HG02623 (cell line): ENCODE measurements around the gene LCN9.

ENCODE experiments used
- ATAC-seq: cut with Tn5 transposase; IDR thresholded peaks from one replicate; pipeline ENCODE4 v1.9.1; 2021; ENCODE audit warnings: moderate library complexity; ENCODE audit not compliant: unreplicated experiment

LCN9 gene

GRCh38 chr9:135696446-135696845 is 33.3 kb downstream of the LCN9 start:
- ATAC-seq = no peak

DNA sequence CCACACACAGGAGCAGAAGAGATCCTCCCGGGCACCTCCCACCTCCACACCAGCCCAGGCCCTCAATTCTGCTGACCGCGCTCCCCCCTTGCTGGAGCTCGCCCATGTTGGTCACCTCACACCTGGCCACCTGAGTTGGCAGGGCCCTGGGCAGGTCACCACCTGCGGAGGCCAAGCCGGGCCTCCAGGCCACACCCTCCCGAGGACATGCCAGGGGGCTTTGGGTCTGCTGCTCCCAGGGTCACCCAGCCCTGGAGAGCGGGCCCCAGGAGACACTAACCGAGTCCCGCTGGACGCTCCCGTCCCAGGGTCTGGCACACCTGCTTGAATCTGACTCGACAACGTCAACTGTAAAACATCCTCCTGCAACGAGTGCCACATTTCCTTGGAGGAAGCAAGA is 34.1 kb downstream of the LCN9 start:
- ATAC-seq = no peak

DNA sequence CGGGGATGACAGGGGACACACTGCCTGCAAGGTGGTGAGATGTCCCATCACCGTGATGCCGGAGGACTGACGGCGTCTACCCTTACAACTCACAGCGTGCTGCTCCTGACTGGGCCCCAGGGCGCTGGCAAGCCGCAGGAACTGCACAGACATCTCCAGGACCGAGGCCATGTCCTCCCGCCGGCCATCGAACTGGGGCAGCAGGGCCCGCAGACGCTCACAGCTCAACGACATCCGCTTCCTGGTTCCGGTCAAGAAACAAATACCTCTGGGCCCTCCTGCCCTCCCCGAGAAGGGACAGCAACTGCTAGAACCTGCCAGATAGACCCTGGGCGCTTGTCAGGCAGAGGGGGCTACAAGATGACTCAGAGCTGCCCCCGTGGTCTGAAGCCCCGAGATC is 35.1 kb downstream of the LCN9 start:
- ATAC-seq = no peak

DNA sequence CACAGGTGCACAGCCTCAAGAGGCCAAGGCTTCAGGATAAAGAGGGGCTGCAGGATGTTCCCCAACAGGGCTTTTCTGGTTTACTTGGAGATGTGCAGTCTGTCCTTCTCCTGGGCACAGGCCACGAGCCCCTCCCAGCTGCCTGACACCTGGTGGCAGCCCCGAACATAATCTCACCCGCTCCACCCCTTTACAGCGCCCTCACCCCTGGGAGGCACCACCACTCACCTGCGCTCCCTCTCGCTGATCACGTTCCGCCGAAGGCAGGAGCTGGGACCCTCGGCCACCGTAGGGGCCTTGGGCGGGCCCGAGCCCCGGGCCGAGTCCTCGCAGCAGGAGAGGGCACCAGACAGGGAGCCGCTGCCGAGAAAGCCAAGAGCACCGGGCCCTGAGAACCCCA is 35.7 kb downstream of the LCN9 start:
- no peak for ATAC-seq

DNA sequence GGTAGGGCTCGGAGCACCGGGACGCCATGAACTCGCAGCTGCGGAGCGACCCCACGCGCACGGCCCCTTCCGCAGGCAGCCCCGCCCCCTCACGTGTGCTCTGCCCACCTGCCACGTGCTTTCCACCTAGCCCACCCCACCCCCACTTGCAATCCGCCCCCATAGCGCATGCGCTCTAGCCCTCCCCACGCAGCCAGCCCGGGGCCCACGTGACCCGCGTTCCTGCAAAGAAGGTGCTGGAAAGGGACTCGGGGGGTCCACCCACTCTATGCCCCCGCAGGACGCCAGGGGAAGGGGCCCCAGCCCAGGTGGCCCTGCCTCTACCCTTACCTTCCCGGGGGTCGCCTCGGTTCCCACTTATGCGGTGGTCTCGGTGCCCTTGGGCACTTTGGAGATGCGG is 36.3 kb downstream of the LCN9 start, which contains the start of gene SOHLH1:
TSS of gene SOHLH1 (minus strand) at position 42 of the 400 bp plus-strand sequence. CDS start at position 28, 14 bp downstream.
- no peak for ATAC-seq

GRCh38 chr9:135700525-135700924 is 37.4 kb downstream of the LCN9 start:
- ATAC-seq = no peak

GRCh38 chr9:135701067-135701958 is 38.2 kb downstream of the LCN9 start:
- ATAC-seq = no peak

GRCh38 chr9:135701959-135702721 is 39.0 kb downstream of the LCN9 start, which contains the start of gene KCNT1:
TSS of gene KCNT1 (plus strand) at chr9:135702185. CDS start at chr9:135702259, 74 bp downstream.
- no peak for ATAC-seq

- ATAC-seq = no peak
These were observed 40.6 kb downstream of the LCN9 start for GRCh38 chr9:135703726-135704125.

DNA sequence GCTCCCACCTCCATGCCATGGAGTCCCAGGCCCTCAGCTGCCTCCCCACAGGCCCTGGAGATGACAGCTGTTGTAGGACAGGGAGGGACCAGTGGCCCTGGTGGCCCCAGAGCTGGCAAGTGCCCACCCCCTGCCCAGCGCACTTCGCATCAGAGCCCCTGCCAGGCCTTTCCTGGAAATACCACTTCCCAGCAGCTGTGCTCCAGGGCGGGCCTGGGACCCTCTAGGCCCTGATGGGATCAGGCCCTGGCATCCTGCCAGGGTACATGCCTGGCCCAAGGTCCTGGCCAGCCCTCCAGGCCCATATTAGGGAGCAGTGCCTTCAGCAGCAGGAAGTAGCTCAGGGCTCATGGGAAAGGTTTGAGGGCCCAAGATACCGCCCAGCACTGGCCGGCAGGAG is 41.4 kb downstream of the LCN9 start:
- ATAC-seq = no peak

- ATAC-seq = no peak
These were observed 42.3 kb downstream of the LCN9 start for GRCh38 chr9:135705376-135705775.

DNA sequence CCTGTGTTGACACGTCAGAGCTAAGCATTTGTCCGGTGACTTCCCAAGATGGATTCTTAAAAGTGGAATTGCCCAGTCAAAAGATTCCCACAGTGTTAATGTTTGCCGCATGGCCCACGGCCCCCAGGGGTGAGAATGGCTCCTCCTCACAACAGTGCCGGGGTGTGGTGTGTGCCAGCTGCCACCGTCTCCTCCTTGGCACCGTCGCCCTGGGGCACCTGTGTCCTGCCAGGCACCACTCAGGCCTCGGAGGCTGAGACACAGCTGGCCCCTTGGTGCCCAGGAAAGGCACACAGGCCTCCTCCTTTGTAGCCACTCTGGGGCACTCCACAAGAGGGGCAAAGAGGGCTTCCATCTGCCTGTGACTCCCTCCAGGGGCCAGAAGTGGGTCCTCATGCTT is 43.2 kb downstream of the LCN9 start:
- no peak for ATAC-seq

- ATAC-seq = no peak
These were observed 44.4 kb downstream of the LCN9 start for GRCh38 chr9:135707252-135708138.

DNA sequence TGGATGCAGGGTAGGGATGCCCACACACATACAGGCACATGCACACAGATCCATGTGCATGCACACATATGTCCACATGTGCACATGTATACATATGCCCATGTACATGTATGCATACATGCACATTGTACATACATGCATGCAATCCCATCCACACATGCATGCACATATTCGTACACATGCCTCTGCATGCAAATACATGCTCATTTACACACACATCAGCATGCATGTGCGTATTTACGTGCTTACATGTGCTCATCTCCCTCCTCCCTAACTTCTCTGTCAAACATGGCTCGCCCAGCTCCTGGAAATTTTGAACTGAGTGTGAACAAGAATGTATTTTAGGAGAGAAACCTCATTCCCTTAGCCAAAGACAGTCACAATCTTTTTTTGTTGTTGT is 45.1 kb downstream of the LCN9 start:
- ATAC-seq = no peak

GRCh38 chr9:135711391-135711790 is 48.3 kb downstream of the LCN9 start:
- no peak for ATAC-seq

- no peak for ATAC-seq
These were observed 48.8 kb downstream of the LCN9 start for GRCh38 chr9:135711881-135712280.

- ATAC-seq = no peak
These were observed 49.6 kb downstream of the LCN9 start for GRCh38 chr9:135712613-135713295.

DNA sequence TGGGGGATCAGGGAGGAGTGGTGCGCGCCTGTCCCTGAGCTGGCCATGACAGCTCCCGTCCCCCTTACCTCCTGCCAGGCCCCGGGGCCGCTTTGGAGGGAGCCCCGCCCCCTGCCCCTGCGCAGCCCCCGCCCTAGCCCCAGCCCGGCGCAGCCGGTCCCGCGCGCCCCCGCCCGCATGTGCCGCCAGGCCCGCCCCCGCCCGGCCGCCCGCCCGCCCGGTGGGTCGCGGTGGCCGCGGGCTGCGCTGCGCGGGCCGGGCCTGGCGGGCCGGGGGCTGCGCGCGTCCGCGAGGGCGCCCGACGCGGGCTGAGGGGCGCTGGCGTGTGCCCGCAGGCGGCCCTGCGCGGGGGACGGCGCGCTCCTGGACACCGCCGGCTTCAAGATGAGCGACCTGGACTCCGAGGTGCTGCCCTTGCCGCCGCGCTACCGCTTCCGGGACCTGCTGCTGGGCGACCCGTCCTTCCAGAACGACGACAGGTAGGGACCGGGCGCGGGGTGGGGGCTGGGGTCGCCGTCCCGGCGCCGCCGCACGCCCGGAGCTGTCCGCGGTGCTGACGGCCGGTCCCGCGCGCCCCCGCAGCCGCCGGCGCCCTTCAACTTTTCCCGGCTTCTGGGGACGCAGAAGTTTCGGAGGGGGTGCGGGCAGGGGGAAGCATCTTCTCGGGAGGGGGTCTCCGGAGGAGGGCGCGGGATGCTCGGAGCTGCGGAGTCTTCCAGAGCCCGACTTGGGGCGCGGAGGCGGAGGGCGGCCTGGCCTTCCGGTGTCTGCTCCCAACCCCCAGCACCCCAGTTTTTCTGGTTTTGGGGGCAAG is 51.3 kb downstream of the LCN9 start:
- ATAC-seq = no peak

DNA sequence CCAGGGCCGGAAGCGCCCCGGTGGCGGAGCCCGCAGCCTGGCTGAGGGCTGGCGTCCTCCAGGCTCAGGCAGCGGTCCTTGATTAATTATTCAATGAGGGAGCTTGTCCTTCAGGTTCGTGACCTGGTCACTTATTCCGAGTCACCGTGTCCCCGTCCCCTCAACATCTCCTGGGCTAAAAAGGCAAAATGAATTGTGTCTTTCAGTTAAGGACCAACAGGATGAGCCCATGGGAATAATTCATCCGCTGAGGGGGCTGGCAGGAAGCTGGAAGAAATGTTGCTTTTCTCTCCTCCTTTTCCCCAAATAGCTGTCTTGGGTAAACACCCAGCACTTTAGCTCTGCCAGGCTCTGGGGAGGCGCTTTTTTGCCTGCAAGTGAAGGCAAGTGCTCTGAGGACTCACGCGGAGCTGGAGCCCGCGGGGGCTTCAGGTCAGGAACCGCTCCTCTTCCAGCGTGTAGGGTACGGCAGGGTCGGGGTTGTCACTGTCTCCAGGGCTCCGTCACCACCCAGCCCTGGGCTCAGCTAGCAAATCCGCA is 52.0 kb downstream of the LCN9 start:
- ATAC-seq = no peak
